Measurements from ENCODE around the gene PTPRD. TPM values are rescaled to one million over a fixed set of nuclear protein-coding genes. Genes with fewer than 3 reads are reported as not detected.

PTPRD gene
- total RNA-seq, 1 experiment from 2014 or later: 69.6 TPM

GRCh38 chr9:8287970-8288369, 2324.8 kb downstream of the PTPRD start:
- ChIA-PET POLR2A (no interaction called here), CTCF (no interaction called here)
- H3K9me3 Mint-ChIP-seq: no peaks in the 10 kb centered on the region
- TF ChIP-seq RELA (CRISPR knock-in tag; IDR thresholded peaks at IDR 0.05; ENCODE audit: borderline replicate concordance): no peak
- no peak for TF ChIP-seq E2F4 (CRISPR knock-in tag; IDR thresholded peaks at IDR 0.05; ENCODE audit: borderline replicate concordance, low read depth)
- TF ChIP-seq RORB (CRISPR knock-in tag; IDR thresholded peaks at IDR 0.05): no peak
- TF ChIP-seq ATF6 (CRISPR knock-in tag; IDR thresholded peaks at IDR 0.05): no peak
- TF ChIP-seq PREB (CRISPR knock-in tag; IDR thresholded peaks at IDR 0.05; ENCODE audit: borderline replicate concordance): no peak
- TF ChIP-seq CREB1 (CRISPR knock-in tag; IDR thresholded peaks at IDR 0.05): no peak
- TF ChIP-seq ZNF317 (CRISPR knock-in tag; IDR thresholded peaks at IDR 0.05; ENCODE audit: borderline replicate concordance, low read depth): no peak
- no peak for TF ChIP-seq KAT7 (CRISPR knock-in tag; IDR thresholded peaks at IDR 0.05; ENCODE audit: borderline replicate concordance)
- no peak for TF ChIP-seq SMAD4 (CRISPR knock-in tag; IDR thresholded peaks at IDR 0.05)
- TF ChIP-seq ZBTB21 (CRISPR knock-in tag; IDR thresholded peaks at IDR 0.05; ENCODE audit: borderline replicate concordance): no peak
- TF ChIP-seq ZNF281 (CRISPR knock-in tag; IDR thresholded peaks at IDR 0.05): no peak
- TF ChIP-seq ZNF396 (CRISPR knock-in tag; IDR thresholded peaks at IDR 0.05; ENCODE audit: borderline replicate concordance): no peak
- TF ChIP-seq CREM (CRISPR knock-in tag; IDR thresholded peaks at IDR 0.05): no peak
- TF ChIP-seq ATF2 (CRISPR knock-in tag; IDR thresholded peaks at IDR 0.05; ENCODE audit: borderline replicate concordance, low read depth): no peak
- no peak for TF ChIP-seq STAT6 (CRISPR knock-in tag; conservative IDR thresholded peaks at IDR 0.05; ENCODE audit: low read depth)
- no peak for TF ChIP-seq FOXJ3 (CRISPR knock-in tag; IDR thresholded peaks at IDR 0.05; ENCODE audit: borderline replicate concordance)
- peaks cover 2% of the 10 kb centered on the region for H3K4me1 Mint-ChIP-seq
- no peak overlapping the region for H3K27ac Mint-ChIP-seq
- no peaks in the 10 kb centered on the region for H3K27me3 Mint-ChIP-seq (ENCODE audit: low read depth)
- ATAC-seq: no peak
- DNase-seq (ENCODE audit: low spot score): no peak
- no peaks in the 10 kb centered on the region for H3K36me3 Mint-ChIP-seq
- no peak overlapping the region for H3K4me3 Mint-ChIP-seq
